Adrenal gland (tissue), 5 donors: ENCODE results near the gene TNFAIP8L3.

Source experiments
- POLR2A ChIP-seq, 2 donors: fragments of 450-650 bp; IDR thresholded peaks; one replicate each; pipeline ENCODE4 v1.6.1; 2017; ENCODE audit warnings: antibody characterized with exemption in 2 of 2, mild to moderate bottlenecking in 2 of 2, moderate library complexity in 1 of 2
- TF ChIP-seq, protein P1 (sequence below), 6 experiments: fragments of 450-650 bp in 4 of 6; fragments of 200-600 bp in 2 of 6; sonication (generic) in 1 of 6; IDR thresholded peaks; 1 replicate in 5 of 6; 2 replicates in 1 of 6; pipeline versions ENCODE4 v1.5.1 to v1.8.0; 2016 to 2021; ENCODE audit warnings: antibody characterized with exemption in 6 of 6, mild to moderate bottlenecking in 2 of 6, moderate library complexity in 1 of 6
- donor health status: DM: no; HTN: no; CAD: no.

DNA sequence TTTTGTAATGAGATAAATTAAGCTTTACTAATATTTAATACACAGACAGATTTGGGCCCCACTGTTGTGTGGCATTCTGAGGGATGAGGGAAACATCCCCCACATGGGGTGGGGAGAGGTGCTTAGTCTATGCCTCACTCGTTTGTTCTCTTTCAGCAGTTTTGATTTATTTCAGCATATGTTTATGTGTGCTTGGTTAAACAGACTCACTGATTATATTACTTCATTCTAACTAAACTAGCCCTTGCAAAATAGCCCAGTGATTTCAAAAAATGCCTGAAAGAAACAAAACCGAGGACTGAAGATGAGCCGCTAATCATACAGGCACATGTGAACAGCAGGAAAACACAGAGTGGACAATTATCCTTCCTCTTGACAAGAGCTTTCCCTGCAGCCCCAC lies 27.2 kb downstream of the TNFAIP8L3 start:
- TF ChIP-seq, protein P1, sequence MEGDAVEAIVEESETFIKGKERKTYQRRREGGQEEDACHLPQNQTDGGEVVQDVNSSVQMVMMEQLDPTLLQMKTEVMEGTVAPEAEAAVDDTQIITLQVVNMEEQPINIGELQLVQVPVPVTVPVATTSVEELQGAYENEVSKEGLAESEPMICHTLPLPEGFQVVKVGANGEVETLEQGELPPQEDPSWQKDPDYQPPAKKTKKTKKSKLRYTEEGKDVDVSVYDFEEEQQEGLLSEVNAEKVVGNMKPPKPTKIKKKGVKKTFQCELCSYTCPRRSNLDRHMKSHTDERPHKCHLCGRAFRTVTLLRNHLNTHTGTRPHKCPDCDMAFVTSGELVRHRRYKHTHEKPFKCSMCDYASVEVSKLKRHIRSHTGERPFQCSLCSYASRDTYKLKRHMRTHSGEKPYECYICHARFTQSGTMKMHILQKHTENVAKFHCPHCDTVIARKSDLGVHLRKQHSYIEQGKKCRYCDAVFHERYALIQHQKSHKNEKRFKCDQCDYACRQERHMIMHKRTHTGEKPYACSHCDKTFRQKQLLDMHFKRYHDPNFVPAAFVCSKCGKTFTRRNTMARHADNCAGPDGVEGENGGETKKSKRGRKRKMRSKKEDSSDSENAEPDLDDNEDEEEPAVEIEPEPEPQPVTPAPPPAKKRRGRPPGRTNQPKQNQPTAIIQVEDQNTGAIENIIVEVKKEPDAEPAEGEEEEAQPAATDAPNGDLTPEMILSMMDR (IDR thresholded peaks at IDR 0.05): no peak
- TF ChIP-seq POLR2A (IDR thresholded peaks at IDR 0.05): no peak
